NCI-H2196 treated with DMSO at 0.1 percent for 48 hours (cell line): ENCODE data around the gene MVP.

Experiments
- DNase-seq: peaks from one replicate; lab custom pipeline; 2025; ENCODE audit not compliant: unreplicated experiment; lab: John Stamatoyannopoulos, UW

MVP gene

DNA sequence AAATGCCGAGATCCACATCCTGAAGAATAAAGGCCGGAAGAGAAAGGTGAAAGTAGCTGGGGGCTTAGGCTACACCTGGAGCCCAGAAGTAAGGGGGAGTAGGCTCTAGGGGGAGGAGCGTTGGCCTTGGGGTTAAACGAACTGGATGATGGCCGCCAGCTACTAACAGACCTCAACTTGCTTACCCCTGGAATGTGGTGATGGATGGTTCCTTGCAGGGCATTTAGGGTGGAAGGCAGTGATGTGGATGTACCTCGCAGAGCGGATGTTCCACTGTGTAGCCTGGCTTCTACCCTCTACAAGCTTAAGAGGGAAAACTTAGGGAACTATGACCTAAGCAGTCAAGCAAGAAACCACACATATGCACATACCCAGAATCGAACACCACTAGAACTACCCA is 16.2 kb upstream of the MVP start:
- no peak for DNase-seq

DNA sequence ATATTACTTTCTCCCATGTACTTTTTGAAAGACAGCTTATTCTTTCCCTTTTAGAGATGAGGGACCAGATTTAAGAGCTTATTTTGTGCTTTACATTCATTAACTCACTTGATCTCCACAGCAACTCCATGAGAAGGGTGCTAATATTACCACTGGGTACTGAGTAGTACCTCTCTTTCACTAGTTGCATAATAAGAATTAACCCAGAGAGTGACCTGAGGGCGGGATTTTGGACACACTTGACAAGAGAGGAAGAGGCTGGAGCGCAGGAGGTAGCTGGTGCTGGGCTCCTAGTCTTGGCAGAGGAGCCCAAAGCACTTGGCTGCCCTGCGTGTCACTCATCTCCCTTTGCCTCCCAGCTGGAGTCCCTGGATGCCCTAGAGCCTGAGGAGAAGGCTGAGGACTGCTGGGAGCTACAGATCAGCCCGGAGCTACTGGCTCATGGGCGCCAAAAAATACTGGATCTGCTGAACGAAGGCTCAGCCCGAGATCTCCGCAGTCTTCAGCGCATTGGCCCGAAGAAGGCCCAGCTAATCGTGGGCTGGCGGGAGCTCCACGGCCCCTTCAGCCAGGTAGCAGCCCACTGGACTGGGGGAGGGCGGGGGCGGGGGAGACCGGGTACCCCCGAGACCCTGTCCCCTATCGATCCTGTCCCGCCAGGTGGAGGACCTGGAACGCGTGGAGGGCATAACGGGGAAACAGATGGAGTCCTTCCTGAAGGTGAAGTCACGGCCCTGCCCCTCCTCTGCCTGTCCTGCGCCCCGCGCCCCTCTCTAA is 15.6 kb upstream of the MVP start:
- peak; percentile 58 for DNase-seq

DNA sequence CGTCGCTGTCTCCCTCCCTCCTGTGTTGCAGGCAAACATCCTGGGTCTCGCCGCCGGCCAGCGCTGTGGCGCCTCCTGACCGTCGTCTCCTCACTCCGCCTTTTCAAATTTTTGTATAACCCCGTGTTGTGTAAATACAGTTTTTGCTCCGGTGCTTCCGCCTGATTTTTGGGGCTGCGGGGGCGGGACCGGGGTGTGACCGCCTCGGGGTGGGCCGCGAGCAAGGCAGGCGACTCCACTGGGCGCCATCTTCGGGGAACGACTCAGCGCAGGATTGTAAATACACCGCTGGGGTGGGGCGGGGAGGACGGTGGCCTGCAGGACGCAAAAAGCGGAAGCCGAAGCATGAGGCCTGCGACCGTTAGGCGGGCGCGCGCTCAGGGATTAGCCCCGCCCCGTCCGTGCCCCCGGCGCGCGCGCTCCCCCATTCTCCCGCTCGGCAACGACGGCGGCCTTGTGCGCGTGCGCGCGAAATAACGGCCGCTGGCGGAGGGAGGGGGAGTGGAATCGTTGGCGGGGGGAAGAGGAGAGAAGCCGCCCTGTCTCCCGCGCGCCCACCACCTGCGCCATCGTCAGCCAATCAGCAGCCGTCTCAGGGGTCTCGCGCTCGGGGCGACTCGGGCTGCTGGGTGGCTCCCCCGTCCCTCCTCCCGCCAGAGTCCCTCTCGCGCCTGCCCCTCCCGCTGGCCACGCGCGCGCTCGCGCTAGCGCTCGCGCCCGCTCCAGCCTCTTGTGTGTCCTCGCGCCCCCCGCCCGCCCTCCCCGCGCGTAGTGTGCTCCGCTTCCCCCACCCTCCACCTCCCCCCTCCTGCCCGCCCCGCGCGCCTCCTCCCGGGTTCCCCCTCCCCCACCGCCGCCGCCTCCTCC is 14.8 kb upstream of the MVP start:
- peak; percentile 99 for DNase-seq

DNA sequence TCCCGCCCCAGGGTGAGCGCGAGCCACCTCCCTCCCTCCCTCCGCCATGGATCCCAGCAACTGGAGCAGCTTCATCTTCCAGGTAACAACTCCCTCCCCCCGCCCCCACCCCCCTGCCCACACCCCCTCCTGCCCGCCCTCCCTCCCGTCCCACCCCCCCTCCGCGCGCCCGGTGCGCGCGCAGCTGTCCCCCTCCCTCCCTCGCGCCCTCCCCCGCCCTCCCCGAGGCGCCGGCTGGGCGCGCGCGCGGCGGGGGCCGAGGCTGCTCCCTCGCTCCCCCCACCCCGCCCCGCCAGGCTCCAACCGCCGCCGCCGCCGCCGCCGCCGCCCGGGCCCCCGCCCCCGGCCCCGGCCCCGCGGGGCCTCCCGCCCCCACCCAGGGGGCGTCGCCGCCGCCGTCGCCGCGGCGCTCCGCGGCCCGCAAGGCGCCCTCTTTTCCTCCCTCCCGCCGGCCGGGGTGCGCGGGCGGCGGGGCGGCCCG is 14.1 kb upstream of the MVP start, which contains the start of gene MAZ:
Gene MAZ (plus strand): TSS at position 431 of the 481 bp plus-strand sequence. CDS start 173 bp downstream, outside the sequence.
- peak; percentile 96 for DNase-seq

DNA sequence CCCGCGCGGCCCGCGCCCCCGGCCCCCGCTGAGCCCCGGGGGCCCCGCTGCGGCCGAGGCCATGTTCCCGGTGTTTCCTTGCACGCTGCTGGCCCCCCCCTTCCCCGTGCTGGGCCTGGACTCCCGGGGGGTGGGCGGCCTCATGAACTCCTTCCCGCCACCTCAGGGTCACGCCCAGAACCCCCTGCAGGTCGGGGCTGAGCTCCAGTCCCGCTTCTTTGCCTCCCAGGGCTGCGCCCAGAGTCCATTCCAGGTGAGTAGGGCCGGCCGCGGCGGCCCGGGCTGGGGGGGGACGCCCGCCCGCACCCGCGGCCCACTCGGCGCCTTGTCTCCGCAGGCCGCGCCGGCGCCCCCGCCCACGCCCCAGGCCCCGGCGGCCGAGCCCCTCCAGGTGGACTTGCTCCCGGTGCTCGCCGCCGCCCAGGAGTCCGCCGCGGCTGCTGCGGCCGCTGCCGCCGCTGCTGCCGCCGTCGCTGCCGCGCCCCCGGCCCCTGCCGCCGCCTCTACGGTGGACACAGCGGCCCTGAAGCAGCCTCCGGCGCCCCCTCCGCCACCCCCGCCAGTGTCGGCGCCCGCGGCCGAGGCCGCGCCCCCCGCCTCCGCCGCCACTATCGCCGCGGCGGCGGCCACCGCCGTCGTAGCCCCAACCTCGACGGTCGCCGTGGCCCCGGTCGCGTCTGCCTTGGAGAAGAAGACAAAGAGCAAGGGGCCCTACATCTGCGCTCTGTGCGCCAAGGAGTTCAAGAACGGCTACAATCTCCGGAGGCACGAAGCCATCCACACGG is 13.4 kb upstream of the MVP start:
- peak; percentile 52 for DNase-seq

DNA sequence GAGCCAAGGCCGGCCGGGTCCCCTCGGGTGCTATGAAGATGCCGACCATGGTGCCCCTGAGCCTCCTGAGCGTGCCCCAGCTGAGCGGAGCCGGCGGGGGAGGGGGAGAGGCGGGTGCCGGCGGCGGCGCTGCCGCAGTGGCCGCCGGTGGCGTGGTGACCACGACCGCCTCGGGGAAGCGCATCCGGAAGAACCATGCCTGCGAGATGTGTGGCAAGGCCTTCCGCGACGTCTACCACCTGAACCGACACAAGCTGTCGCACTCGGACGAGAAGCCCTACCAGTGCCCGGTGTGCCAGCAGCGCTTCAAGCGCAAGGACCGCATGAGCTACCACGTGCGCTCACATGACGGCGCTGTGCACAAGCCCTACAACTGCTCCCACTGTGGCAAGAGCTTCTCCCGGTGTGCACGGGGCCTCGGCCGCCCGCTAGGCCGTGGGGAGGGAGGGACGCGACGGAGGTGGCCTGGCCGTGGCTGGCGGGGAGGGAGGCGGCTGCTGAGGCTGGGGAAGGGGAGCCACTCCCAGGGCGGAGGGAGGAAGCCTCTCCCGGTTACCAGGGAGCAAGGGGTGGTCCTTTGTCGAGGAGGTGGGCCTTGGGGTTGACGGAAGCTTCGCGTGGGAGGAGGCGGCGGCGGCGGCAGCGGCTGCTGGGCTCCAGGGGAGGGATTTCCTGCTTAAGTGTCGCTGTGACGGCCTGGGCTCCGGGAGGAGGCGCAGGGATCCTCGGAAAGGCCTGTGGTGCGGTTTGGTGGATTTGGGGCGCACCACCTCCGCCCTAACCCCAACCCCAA is 12.6 kb upstream of the MVP start:
- peak; percentile 68 for DNase-seq

DNA sequence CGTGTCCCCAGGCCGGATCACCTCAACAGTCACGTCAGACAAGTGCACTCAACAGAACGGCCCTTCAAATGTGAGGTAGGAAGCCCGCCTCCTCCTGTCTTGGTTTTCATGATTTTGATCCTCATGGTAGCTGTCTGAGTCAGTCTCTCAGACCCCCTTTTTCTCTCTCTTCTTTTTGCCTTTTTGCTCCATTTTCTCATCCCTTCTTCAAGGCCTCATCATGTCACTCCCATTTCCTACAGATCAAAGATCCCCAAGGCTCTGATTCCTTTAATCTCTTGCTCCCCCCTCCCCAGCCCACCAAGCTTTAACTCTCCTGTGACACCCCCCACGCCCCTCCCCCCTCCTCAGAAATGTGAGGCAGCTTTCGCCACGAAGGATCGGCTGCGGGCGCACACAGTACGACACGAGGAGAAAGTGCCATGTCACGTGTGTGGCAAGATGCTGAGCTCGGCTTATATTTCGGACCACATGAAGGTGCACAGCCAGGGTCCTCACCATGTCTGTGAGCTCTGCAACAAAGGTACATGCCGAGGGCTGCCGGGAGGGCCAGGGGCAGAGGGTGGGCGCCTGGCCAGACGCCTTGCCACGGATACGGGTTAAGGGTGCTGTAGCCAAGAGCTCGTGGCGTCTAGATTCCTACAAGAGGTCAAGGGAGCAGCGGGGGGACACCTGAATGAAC is 11.9 kb upstream of the MVP start:
- no peak for DNase-seq

DNA sequence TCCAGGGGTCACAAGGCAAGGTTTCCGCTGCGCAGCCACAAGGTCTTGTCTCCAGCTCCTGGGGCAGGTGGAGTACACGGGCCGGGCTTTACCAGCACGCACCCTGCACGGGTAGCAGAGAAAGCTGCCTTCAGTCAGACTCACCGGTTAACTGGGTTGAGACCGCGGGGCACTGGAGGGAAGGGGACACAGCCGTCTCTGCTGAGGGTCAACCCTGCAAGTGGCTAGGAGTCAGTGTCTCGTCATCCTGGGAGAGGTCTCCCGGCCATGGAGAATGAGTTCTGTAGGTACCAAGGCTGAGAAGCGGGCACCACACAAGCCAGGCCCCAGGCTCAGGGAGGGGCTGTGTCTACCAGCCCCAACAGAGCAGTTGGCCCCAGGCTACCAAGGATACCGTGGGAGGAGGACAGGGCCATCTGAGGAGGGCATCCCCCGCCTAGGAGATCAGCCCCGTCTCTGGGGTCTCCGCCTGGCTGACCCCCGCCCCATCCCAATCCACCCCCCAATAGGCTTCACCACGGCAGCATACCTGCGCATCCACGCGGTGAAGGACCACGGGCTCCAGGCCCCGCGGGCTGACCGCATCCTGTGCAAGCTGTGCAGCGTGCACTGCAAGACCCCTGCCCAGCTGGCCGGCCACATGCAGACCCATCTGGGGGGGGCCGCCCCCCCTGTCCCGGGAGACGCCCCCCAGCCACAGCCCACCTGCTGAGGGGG is 11.1 kb upstream of the MVP start:
- DNase-seq = no peak

DNA sequence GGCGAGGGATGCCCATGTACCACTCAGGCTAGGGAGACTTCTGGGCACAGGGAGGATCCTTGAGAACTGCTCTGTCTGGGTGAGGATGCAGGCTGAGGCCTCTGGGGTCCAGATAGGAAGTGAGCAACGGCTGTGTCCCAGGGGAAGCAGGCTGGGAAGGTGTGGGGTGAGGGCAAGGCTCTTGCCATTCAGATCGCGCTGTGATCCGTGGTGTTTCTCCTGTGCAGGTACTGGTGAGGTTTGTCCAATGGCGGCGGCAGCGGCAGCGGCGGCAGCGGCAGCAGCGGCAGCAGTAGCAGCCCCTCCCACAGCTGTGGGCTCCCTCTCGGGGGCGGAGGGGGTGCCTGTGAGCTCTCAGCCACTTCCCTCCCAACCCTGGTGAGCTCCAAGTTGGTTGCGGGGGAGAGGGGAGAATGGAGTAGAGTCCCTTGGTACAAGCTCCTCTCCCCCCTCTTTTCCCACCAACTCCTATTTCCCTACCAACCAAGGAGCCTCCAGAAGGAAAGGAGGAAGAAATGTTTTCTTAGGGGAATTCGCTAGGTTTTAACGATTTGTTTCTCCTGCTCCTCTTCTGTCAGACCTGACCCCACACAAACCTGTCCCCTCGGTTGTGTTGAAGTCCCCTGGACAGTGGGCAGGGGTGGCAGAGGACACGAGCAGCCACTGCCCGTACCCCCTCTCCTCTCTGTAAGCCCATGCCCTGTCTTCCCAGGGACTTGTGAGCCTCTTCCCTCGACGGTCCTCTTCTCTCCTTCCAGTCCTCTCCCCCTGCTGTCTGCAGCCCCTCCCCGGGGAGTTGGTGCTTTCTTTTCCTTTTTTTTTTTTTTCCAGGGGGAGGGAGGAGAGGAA is 10.2 kb upstream of the MVP start:
- no peak for DNase-seq

DNA sequence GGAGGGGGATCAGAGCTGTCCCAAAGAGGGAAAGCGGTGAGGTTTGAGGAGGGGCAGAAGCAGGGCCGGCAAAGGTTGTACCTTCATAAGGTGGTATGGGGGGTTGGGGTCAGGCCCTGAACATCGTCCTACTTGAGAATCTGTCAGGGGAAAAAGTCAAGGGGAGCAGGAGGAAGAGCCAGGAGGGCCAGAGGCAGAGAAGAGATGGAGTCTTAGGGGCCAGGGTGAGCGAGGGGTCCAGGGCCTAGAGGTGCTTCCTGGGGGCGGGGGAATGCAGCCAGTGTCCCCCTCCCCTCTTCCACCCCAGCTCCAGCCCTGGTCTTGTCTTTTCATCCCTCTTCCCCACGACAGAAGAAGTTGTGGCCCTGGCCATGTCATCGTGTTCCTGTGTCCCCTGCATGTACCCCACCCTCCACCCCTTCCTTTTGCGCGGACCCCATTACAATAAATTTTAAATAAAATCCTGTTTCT is 9.5 kb upstream of the MVP start:
- DNase-seq = no peak

DNA sequence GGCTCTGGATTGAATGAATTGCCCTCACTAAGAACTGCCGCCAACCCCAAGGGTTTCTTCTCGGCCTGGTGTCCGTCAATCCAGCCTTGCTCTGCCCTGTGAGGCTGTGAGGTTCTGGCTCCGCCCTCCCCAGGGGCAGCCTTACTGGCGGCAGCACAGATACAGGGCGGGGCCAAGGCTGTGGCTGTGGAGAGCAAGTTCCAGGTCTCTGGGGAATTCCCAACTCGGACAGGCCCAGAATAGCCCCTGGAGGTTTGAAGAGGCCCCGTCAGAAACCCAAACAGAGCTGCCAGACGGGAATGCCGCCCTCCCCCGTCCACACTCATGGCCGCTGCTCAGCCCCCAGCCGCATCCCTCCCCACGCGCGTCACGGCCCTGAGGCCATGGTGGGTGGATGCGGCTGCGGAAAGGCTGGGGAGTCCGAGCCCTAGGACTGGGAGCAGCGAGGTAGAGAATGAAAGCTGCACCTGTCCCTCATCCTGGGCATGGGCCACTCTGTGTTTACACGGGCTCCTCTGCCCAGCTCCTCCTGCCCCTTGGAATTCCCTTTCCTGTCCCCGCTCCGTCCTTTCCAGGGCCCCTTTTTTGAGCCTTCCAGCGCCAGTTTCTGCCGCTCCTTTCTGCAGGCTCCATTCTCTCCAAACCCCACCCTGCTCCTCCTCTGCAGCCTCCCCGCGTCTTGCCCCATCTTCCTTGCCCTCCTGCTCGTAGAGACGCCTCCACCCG is 8.9 kb upstream of the MVP start:
- DNase-seq = peak; percentile 90

DNA sequence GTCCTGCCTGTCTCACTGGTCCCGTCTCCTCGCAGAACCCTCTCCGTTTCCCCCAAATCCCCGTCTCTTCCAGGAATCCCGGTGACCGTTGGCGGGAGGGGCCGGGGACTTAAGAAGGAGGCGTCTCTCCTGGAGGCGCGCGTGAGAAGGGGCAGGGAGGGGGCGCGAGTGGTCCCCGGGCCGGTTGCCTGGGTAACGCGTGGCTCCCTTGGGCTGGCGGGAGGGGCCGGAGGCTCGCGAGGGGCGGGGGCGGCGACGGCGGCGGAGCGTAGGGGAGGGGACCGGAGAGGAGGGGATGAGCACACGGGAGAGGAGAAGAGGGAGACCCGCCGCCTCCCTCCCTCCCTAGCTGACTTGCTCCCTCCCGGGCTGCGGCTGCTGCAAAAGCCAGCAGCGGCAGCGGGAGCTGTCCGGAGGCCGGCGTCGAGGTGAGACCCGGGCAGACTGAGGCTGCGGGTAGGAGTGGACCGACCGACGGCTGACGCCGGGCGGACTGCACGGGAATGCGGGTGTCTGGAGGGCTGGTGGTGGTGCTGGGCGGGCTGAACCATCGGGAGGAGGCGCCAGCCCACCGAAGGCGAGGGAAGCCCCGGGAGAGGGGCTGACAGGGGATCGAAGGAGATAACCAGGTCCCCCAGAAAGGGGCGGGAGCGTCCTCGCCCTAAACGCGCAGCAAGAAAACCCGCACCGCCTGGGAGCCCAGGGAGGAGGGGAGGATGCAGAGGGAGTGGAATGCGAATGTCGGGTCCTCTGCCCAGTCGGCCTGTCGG is 8.2 kb upstream of the MVP start, which contains the start of gene PRRT2:
Gene PRRT2 (plus strand): TSS at position 298 of the 770 bp plus-strand sequence. CDS start 862 bp downstream, outside the sequence.
- no peak for DNase-seq

DNA sequence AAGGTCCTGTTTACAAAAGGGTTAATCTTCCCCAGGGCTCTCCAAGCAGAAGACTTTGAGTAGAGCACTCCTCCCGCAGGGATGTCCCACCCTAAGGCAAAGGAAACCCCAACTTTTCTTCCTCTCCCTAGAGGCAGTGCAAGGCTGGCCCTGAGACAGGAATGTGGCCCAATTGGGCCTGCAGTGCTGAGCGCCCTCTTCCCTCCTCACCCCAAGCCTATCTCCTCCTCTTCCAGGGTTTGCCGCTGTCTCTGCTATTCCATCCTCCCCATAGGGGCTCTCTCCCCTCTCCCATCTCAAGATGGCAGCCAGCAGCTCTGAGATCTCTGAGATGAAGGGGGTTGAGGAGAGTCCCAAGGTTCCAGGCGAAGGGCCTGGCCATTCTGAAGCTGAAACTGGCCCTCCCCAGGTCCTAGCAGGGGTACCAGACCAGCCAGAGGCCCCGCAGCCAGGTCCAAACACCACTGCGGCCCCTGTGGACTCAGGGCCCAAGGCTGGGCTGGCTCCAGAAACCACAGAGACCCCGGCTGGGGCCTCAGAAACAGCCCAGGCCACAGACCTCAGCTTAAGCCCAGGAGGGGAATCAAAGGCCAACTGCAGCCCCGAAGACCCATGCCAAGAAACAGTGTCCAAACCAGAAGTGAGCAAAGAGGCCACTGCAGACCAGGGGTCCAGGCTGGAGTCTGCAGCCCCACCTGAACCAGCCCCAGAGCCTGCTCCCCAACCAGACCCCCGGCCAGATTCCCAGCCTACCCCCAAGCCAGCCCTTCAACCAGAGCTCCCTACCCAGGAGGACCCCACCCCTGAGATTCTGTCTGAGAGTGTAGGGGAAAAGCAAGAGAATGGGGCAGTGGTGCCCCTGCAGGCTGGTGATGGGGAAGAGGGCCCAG is 7.3 kb upstream of the MVP start:
- DNase-seq = no peak

DNA sequence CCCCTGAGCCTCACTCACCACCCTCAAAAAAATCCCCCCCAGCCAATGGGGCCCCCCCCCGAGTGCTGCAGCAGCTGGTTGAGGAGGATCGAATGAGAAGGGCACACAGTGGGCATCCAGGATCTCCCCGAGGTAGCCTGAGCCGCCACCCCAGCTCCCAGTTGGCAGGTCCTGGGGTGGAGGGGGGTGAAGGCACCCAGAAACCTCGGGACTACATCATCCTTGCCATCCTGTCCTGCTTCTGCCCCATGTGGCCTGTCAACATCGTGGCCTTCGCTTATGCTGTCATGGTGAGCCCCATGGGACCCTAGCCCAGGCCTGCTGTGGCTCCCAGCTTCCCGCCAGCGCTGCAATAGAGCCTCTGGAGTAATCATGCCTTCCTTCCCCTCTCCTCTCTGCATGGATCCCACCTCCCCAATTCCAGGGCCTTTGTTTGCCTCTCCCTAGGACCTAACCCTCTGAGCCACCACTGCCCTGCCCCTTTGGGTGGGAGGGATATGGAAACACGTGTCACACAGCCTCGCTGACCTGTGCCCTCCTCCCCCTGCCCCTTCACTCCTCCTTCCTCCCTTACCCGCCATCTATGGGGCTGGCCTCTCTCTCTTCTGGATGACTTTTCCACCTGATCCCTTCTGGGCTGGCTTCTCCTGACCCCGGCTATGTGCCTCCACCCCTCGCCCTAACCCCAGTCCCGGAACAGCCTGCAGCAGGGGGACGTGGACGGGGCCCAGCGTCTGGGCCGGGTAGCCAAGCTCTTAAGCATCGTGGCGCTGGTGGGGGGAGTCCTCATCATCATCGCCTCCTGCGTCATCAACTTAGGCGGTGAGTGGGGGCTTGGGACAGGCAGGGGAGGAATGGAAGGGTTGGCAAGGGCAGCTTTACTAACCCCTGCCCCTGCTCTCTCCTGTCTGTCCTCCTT is 6.4 kb upstream of the MVP start:
- DNase-seq = no peak

DNA sequence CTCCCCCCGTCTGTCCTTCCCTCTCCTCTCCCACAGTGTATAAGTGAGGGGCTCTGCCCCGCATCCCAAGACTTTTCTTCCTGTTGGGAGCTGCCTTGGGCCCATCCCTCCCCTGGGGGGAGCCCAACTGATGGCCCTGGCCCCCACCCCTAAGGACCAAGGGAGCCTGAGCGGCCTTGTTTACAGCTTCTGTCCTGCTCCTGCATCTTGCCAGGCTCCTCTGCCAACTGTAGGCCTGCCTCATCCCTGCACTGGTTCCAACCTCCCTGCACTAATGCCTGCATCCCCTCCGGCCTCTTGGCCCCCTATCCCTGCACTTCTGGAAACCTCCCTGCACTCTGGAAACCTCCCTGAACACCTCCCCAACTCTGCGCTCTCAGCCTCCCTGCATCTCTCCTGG is 5.7 kb upstream of the MVP start:
- no peak for DNase-seq
